ENCODE measurements around the gene CYB5R3.
A peak's percentile ranks its signal among the peaks of the same experiment; 100 is the strongest.
"Not testable (repeated sequence)": the region's sequence is repeated elsewhere in the genome, so short reads cannot be mapped to it uniquely, and the experiment has no call there.

CYB5R3 gene

GRCh38 chr22:42622061-42622710 lies 27.0 kb downstream of the CYB5R3 start:
- DNase-seq = no peak

GRCh38 chr22:42621505-42622002 lies 27.6 kb downstream of the CYB5R3 start:
- DNase-seq = peak; percentile 56

- DNase-seq = no peak
Observed at GRCh38 chr22:42620084-42620483, 29.1 kb downstream of the CYB5R3 start.

GRCh38 chr22:42619261-42620063 lies 29.7 kb downstream of the CYB5R3 start:
- DNase-seq = no peak

GRCh38 chr22:42617155-42617983 lies 31.8 kb downstream of the CYB5R3 start:
- DNase-seq = no peak

GRCh38 chr22:42615860-42616175 lies 33.4 kb downstream of the CYB5R3 start:
- DNase-seq = not testable (repeated sequence)

GRCh38 chr22:42615092-42615859 lies 33.9 kb downstream of the CYB5R3 start:
- DNase-seq = peak; percentile 79

- DNase-seq = peak; percentile 98
Observed at GRCh38 chr22:42614312-42615091, 34.7 kb downstream of the CYB5R3 start, which contains the start of gene POLDIP3. TSS of gene POLDIP3 (minus strand) at chr22:42614883. CDS start at chr22:42614857, 26 bp downstream.

GRCh38 chr22:42613872-42614301 lies 35.3 kb downstream of the CYB5R3 start:
- peak; percentile 22 for DNase-seq

GRCh38 chr22:42612336-42612735 lies 36.9 kb downstream of the CYB5R3 start:
- DNase-seq = no peak

GRCh38 chr22:42611051-42611450 lies 38.1 kb downstream of the CYB5R3 start:
- no peak for DNase-seq

GRCh38 chr22:42610186-42610585 lies 39.0 kb downstream of the CYB5R3 start:
- no peak for DNase-seq

GRCh38 chr22:42608823-42609361 lies 40.3 kb downstream of the CYB5R3 start:
- no peak for DNase-seq

- no peak for DNase-seq
Observed at GRCh38 chr22:42608136-42608822, 40.9 kb downstream of the CYB5R3 start.

GRCh38 chr22:42607641-42608040 lies 41.6 kb downstream of the CYB5R3 start:
- not testable (repeated sequence) for DNase-seq

GRCh38 chr22:42604403-42604802 lies 44.8 kb downstream of the CYB5R3 start:
- DNase-seq = no peak

- DNase-seq = no peak
Observed at GRCh38 chr22:42603427-42603826, 45.8 kb downstream of the CYB5R3 start.

GRCh38 chr22:42602470-42602869 lies 46.7 kb downstream of the CYB5R3 start:
- DNase-seq = no peak

- DNase-seq = no peak
Observed at GRCh38 chr22:42601879-42602465, 47.2 kb downstream of the CYB5R3 start.

- DNase-seq = no peak
Observed at GRCh38 chr22:42596863-42597530, 52.2 kb downstream of the CYB5R3 start.
